ENCODE measurements around the gene ATG101. TPM values are rescaled to one million over a fixed set of nuclear protein-coding genes. Genes with fewer than 3 reads are reported as not detected.
A peak's percentile ranks its signal among the peaks of the same experiment; 100 is the strongest.

The ATG101 gene
- total and polyA plus RNA-seq, 8 donors: 7.6 to 105 (median 37.2) TPM

GRCh38 chr12:52126050-52126604 lies 56.3 kb downstream of the ATG101 start:
- Histone ChIP-seq H3K9me3 (no peaks in the 10 kb centered on the region), H3K4me3 (no peak overlapping the region), H3K4me1 (peaks cover 4 to 32% (median 17%) of the 10 kb centered on the region in 4 donors), H3K27me3 (peaks cover 0 to 23% (median 0%) of the 10 kb centered on the region in 3 donors), H3K27ac (peak overlapping the region; percentile 16 to 57 (median 45)), H3K36me3 (no peaks in the 10 kb centered on the region)
- TF ChIP-seq EP300 (IDR thresholded peaks at IDR 0.05): no peak
- TF ChIP-seq POLR2A (IDR thresholded peaks at IDR 0.05): no peak
- TF ChIP-seq POLR2AphosphoS5 (IDR thresholded peaks at IDR 0.05): no peak
- TF ChIP-seq CTCF (IDR thresholded peaks at IDR 0.05): no peak
- intact Hi-C loops (cut with DNase I; ENCODE audit: low total_unique reads): no loop called here
- WGBS, 5 donors: 79 to 94% (median 85%) methylated on average over 2 of the region's 2 CpGs
- no peak for DNase-seq

Other genes starting within 250 kb of the ATG101 start
- gene FIGNL2, start 221.3 kb upstream of the ATG101 start, total RNA-seq: 1 to 10 TPM in 1 of 5 donors, under 1 TPM in 2, not detected in 2; under 0.01 to 1.4 (median 0.73) TPM
- under 1 TPM in 2 of 3 donors, not detected in 1; 0.10 to 0.12 TPM for gene FIGNL2, start 221.3 kb upstream of the ATG101 start, polyA plus RNA-seq
- not detected for gene ANKRD33, start 181.9 kb upstream of the ATG101 start, total RNA-seq
- not detected for gene ANKRD33, start 181.9 kb upstream of the ATG101 start, polyA plus RNA-seq
- gene ACVRL1, start 162.5 kb upstream of the ATG101 start, total RNA-seq: 100 to 1,000 TPM in 2 of 5 donors, 10 to 100 TPM in 3; 36.2 to 117 (median 62.4) TPM
- 10 to 100 TPM; 11.0 to 20.8 (median 13.3) TPM for gene ACVRL1, start 162.5 kb upstream of the ATG101 start, polyA plus RNA-seq
- 10 to 100 TPM; 23.9 to 53.1 (median 31.3) TPM for gene ACVR1B, start 118.3 kb upstream of the ATG101 start, total RNA-seq
- gene ACVR1B, start 118.3 kb upstream of the ATG101 start, polyA plus RNA-seq: 1 to 10 TPM; 8.3 to 9.5 (median 9.1) TPM
- gene TAMALIN, start 63.0 kb upstream of the ATG101 start, total RNA-seq: 10 to 100 TPM in 2 of 5 donors, 1 to 10 TPM in 2, not detected in 1; 2.7 to 61.3 (median 16.6) TPM
- gene TAMALIN, start 63.0 kb upstream of the ATG101 start, polyA plus RNA-seq: 10 to 100 TPM in 2 of 3 donors, 1 to 10 TPM in 1; 6.4 to 17.0 (median 16.3) TPM
- 100 to 1,000 TPM in 3 of 5 donors, 10 to 100 TPM in 2; 29.4 to 384 (median 230) TPM for gene NR4A1, start 18.5 kb upstream of the ATG101 start, total RNA-seq
- 10 to 100 TPM; 41.3 to 65.5 (median 55.0) TPM for gene NR4A1, start 18.5 kb upstream of the ATG101 start, polyA plus RNA-seq
- 10 to 100 TPM in 1 of 5 donors, 1 to 10 TPM in 3, not detected in 1; 1.1 to 21.6 (median 6.8) TPM for gene SMIM41, start 9.7 kb downstream of the ATG101 start, total RNA-seq
- 10 to 100 TPM in 1 of 3 donors, 1 to 10 TPM in 2; 1.5 to 11.8 (median 6.5) TPM for gene SMIM41, start 9.7 kb downstream of the ATG101 start, polyA plus RNA-seq
- under 1 TPM in 3 of 5 donors, not detected in 2; 0.29 to 0.45 (median 0.37) TPM for gene KRT80, start 122.0 kb downstream of the ATG101 start, total RNA-seq
- 1 to 10 TPM in 2 of 3 donors, not detected in 1; 3.1 to 3.7 TPM for gene KRT80, start 122.0 kb downstream of the ATG101 start, polyA plus RNA-seq
- 100 to 1,000 TPM in 1 of 5 donors, 10 to 100 TPM in 2, not detected in 2; 47.0 to 186 (median 95.8) TPM for gene KRT7, start 163.3 kb downstream of the ATG101 start, total RNA-seq
- gene KRT7, start 163.3 kb downstream of the ATG101 start, polyA plus RNA-seq: 100 to 1,000 TPM in 2 of 3 donors, 1 to 10 TPM in 1; 6.4 to 214 (median 138) TPM
- not detected for gene KRT86, start 204.7 kb downstream of the ATG101 start, total RNA-seq
- gene KRT86, start 204.7 kb downstream of the ATG101 start, polyA plus RNA-seq: not detected
- gene KRT81, start 221.6 kb downstream of the ATG101 start, total RNA-seq: not detected
- gene KRT81, start 221.6 kb downstream of the ATG101 start, polyA plus RNA-seq: under 1 TPM in 1 of 3 donors, not detected in 2; 0.15 TPM